HG02798 (cell line): ENCODE measurements around the gene PHLDB1.
"Not testable (repeated sequence)": the region's sequence is repeated elsewhere in the genome, so short reads cannot be mapped to it uniquely, and the experiment has no call there.

Experiments used
- ATAC-seq: cut with Tn5 transposase; IDR thresholded peaks from one replicate; pipeline ENCODE4 v1.9.1; 2021; ENCODE audit warnings: mild to moderate bottlenecking; ENCODE audit not compliant: unreplicated experiment, poor library complexity

The PHLDB1 gene

DNA sequence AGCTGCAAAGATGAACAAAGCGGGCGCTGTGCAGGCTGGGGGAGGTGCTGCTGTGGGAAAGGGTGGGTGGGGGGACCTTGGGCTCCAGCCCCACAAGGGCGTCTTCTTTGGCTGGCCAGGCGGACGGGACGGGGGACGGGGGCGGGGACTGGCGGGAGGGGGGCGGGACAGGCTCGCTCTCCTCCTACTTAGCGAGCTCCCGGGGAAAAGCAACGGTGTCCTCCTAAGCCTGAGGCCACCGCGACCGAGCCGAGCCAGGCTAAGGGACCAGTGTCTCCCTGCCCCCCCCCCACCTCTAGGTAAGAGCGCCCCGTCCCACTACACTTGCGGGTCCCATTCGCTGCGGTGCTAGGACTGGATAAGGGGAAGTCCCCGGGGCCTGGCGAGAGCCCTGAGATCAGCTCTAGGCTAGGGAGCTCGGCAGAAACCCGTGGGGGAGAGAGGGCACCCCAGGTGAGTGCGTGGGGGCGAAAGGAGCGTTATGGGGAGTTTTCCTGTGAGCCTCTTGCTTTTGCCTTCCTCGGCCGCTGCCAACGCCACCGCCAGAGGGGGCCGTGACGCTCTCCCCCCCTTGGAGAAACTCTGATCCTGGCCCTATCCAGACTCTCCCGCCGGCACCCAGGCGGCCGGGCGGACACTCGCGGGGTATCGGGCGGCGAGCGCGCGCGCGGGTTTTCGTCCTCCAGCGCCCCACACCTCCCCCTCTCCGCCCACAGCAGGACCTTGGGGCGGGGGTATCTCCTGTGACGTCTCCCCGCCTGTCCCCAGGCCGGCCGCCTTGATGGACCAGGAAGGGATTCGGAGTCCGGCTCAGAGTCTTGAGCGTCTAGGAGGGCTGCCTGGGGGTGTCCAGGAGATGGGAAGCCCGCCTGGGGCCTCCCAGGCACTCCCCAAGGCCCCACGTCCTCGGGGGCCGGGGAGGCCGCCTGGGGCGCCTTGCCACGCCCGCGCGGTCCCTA, at the start of gene PHLDB1:
TSS of gene PHLDB1 (plus strand) at position 215 of the 959 bp plus-strand sequence. CDS start 6,222 bp downstream, outside the sequence.
- peak; percentile 19 for ATAC-seq

DNA sequence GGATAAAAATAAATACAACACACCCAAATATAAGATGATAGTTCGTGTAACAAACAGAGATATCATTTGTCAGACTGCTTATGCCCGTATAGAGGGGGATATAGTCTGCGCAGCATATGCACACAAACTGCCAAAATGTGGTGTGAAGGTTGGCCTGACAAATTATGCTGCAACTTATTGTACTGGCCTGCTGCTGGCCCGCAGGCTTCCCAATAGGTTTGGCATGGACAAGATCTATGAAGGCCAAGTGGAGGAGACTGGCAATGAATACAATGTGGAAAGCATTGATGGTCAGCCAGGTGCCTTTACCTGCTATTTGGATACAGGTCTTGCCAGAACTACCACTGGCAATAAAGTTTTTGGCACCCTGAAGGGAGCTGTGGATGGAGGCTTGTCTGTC, 46.6 kb upstream of the PHLDB1 start:
- no peak for ATAC-seq

DNA sequence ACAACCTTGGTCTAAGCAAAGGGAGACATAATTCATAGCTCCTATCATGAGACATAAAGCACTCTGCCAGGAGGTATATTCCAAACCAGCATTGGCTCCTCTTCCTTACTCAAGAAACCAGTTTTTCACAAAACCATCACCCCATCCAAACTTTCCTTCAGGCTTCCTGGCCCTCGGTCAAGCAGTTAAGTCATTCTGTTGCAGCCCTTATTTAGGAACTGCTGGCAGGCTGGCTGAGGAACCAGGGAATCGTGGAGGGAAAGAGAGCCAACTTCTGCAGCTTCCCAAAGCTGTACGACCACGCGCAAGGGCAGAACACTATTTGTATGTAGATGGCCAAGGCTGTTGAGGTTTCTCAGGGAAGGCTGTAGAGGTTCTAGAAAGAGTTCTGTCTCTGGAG, 42.4 kb upstream of the PHLDB1 start:
- no peak for ATAC-seq

DNA sequence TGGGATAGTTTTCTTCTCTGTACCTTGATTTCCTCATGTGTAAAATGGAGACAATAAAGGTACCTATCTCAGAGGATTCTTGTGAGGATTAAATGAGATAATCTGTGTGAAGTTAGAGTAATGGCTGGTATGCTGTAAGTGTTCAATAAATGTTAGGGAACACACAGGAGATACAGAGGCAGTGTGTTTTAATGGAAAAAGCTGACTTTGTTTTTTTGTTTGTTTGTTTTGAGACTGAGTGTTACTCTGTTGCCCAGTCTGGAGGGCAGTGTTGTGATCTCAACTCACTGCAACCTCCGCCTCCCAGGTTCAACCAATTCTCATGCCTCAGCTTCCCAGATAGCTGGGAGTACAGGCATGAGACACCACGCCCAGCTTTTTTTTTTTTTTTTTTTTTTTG, 37.7 kb upstream of the PHLDB1 start:
- no peak for ATAC-seq

DNA sequence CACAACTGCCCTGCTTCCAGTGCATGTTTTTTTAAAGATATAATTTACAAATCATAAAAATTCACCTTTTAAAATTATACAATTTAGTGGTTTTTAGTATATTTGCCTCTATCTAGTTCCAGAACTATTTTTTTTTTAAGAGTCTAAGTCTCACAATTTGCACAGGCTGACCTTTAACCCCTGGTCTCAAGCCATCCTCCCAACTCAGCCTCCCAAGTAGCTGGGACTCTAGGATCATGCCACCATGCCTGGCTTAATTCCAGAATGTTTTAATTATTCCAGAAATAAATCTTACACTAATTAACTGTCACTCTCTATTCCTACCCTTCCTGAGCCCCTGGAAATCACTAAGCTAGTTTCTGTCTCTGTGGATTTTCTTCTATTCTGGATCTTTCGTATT, 36.6 kb upstream of the PHLDB1 start:
- no peak for ATAC-seq

DNA sequence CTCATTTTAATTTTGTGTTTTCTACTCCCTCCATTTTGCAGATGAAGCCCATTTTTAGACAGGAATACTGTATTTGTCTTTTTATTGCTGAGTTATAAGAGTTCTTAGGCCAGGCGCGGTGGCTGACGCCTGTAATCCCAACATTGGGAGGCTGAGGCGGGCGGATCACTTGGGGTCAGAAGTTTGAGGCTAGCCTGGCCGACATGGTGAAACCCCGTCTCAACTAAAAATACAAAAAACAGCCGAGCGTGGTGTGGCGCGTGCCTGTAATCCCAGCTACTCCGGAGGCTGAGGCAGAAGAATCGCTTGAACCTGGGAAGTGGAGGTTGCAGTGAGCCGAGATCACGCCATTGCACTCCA, 35.7 kb upstream of the PHLDB1 start:
- ATAC-seq, result not testable (repeated sequence)

DNA sequence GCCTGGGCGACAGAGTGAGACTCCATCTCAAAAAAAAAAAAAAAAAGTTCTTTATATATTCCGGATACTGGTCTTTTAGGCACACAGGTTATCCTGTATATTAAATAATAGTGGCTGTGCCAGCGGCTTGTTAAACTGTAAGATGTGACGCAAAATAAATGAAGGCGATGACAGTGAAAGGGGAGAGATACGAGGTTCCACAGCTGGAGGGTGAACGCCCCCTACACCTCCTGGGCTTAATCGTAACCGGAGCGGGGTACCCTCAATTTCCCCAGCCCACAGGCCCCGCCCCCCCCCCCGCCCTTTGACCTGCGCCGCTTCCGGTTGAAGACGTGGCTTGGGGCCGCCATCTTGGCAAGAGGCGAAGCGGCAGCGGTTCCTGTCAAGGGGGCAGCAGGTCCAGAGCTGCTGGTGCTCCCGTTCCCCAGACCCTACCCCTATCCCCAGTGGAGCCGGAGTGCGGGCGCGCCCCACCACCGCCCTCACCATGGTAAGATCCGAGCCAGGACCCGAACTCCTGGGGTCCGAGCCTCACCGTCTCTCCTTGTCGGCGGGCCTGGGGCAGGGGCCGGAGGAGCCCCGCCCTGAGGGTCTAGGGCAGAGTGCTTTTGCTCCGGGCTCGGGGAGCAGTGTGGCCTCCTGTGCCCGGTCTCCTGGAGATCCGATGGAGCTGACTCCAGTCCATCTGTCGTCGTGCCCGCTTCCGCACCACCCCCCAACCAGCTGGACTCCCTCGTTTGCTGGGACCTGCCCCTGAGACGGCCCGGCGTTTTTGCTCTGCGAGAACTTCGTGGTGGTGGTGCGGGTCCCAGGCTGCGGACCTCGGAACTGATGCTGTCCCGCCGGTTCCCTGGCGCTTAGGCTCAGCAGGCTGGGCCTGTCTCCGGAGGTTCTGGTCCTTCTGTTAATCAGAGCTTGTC, 35.1 kb upstream of the PHLDB1 start, which contains the start of gene ARCN1:
TSS of gene ARCN1 (plus strand) at position 349 of the 920 bp plus-strand sequence. CDS start at position 488, 139 bp downstream.
- peak; percentile 77 for ATAC-seq

DNA sequence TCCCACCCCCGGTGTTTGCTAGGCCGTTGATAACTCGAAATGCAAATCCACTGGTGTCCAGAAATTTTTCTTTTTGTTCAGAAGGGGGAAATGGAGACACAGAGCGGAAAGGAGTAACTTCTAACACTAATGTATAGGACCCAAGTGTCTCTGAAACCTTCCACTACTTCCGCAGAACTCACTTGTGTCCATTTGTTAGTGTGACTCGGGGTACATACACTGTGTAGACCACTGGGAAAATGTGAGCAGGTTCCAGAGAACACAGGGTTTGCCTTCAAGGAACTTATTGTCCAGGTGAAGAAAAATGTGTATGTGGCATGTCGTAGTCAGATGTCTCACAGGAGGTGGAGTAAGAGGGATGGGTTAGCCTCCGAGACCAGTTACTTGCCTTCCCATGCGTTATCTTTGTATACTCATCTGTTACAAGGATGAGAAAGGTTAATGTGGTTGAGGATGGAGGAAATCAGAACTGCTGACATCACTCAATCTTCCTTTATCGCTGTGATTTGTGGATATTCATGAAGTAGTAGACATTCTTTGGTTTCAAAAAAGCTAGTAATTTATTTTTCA, 34.3 kb upstream of the PHLDB1 start:
- peak; percentile 31 for ATAC-seq

DNA sequence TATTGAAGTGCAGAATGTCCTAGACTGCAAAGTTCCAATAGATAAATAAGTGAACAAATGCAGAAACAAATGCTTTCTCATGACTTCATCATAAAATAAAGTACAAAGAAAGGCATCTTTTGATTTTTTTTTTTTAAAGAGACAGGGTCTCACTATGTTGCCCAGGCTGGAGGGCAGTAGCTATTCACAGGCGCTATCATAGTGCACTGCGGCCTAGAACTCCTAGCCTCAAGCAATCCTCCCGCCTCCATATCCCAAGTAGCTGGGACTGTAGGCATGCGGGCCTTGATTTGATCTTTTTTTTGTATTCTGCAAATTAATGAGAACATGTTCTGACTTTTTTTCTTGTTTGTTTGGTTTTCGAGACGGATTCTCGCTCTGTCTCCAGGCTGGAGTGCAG, 32.8 kb upstream of the PHLDB1 start:
- no peak for ATAC-seq

DNA sequence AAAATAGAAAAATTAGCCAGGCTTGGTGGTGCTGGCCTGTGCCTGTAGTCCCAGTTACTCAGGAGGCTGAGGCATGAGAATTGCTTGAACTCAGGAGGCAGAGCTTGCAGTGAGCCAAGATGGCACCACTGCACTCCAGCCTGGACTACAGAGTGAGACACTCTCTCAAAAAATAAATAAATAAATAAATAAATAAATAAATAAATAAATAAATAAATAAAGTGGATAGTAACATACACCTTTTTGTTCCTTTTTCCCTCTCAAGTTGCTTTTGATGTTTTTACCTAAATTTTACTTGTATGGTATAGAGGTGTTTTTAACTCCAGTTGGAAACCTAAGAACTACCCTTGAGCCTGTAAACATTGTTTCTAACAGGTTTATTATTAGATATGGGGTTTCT, 29.4 kb upstream of the PHLDB1 start:
- not testable (repeated sequence) for ATAC-seq

DNA sequence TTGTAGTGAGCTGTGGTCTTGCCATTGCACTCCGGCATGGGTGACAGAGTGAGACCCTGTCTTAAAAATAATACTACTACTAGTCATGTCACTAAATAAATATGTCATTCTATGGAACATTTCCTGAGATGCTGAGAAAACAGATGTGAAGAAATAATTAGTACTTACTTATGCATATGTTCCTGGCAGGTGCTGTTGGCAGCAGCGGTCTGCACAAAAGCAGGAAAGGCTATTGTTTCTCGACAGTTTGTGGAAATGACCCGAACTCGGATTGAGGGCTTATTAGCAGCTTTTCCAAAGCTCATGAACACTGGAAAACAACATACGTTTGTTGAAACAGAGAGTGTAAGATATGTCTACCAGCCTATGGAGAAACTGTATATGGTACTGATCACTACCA, 26.4 kb upstream of the PHLDB1 start:
- ATAC-seq, result no peak

DNA sequence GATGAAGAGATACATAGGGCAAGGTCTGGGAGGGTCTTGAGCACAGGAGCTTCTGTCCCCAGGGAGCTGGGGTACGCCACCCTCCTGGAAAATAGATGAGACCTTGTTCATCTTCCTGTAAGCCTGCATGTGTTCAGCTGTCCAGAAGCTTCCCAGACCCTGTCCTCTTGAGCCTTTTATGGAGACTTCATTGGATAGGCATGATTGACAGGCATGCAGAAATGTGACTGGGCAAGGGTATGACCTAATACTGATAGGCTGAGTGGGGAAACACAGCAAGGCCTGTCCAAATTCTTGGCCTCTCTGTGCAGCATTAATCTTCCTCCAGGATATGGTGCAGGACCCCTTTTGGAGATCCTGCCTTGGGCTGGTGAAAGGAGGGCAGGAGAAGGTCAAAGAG, 19.5 kb upstream of the PHLDB1 start:
- ATAC-seq, result no peak

DNA sequence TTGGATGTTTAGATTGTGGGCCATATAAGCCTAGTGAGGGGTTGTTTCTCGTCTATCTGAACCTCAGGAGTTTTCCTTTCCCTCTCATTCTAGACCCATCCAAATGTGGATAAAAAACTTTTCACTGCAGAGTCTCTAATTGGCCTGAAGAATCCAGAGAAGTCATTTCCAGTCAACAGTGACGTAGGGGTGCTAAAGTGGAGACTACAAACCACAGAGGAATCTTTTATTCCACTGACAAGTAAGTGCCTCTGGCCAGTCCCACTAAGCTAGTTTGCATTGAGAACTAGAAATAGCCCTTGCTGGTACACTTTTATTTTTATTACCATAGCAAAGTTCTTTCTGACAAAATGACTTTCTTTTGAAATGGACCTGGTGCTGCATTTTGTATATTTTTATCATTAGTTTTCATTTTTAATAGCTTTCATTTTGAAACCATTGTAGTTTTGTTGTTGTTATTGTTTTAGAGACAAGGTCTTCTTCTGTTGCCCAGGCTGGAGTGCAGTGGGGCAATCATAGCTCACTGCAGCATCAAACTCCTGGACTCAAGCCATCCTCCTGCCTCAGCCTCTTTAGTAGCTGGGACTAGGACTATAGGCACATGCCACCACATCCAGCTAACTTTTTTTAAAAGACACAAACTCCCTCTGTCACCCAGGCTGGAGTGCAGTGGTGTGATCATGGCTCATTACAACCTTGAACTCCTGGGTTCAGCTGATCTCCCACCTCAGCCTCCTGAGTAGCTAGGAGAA, 14.6 kb upstream of the PHLDB1 start:
- no peak for ATAC-seq

DNA sequence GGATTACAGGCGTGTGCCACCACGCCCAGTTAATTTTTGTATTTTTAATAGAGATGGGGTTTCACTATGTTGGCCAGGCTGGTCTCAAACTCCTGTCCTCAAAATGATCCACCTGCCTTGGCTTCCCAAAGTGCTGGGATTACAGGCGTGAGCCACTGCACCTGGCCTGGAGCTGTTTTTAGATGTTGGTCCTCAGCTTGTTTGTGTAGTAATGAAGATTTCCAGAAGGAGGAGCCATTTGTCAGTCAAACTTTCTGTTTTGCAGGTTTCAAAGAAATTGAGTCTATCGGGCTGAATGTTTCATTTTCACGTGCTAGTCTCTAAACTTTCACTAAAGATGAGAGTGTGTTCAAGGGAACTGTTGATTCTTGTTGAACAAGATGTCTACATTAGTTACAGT, 12.4 kb upstream of the PHLDB1 start:
- not testable (repeated sequence) for ATAC-seq

DNA sequence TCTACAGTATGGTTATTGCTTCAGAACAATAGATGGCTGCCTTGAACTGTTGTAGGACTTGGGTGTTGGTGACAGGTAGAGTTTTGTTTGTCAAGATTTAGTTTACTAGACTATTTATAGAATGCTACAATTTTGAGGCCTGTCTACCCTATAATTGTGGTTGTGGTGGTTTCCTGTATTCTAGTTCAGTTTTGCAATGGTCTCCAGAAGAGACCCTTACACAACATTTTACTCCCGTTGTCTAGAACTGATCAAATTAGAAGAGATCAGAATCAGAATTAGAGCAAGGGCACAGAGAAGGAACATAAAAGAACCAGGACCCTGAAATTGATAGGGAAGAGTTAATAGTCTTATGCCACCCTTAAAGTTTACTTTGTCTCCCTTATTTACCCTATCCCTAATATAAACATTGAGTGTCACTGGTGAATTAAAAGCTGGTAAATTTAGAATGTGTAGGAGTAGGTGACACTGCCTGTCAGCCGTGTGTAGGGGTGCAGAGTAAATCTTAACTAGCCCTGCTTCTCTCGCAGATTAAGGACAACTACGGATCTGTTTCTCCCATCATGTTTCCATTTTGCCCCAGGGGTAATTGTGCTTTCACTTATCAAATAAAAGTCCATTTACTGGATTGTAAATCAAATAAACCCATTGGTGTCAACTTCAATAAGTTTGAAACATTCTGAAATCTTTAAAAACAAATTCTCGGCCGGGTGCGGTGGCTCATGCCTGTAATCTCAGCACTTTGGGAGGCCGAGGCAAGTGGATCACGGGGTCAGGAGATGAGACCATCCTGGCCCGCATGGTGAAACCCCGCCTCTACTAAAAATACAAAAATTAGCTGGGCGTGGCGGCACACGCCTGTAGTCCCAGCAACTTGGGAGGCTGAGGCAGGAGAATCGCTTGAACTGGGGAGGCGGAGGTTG, 10.9 kb upstream of the PHLDB1 start:
- ATAC-seq, result no peak

DNA sequence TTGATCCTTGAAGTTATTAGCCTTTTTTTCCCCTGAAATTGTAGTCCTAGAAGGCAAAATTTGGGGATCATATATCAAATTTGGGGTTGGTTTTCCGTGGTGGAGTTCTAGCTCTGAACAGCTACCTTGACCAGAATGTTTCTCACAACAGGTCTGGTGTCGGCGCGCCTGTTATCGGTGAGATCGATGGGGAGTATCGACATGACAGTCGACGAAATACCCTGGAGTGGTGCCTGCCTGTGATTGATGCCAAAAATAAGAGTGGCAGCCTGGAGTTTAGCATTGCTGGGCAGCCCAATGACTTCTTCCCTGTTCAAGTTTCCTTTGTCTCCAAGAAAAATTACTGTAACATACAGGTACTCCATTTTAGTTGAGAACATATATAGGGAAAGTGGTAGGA, 9.9 kb upstream of the PHLDB1 start:
- ATAC-seq, result no peak

DNA sequence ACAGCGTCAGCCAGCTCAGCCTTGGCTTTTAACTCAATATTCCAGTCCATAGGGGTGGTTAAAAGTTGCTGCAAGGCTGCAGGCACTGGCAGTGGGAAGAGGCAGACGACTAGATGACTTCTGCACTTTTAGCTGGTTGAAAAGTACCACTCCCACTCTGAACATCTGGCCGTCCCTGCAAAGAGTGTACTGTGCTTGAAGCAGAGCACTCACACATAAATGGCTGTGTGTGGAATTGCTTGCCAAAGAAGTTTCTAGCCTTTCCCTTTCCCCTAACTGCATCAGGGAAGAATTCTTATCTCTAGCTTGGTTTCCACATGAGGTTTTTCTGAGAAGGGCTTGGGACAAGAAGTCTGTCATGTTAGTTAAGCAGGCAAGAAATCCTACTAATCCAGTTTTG, 5.1 kb upstream of the PHLDB1 start:
- no peak for ATAC-seq

DNA sequence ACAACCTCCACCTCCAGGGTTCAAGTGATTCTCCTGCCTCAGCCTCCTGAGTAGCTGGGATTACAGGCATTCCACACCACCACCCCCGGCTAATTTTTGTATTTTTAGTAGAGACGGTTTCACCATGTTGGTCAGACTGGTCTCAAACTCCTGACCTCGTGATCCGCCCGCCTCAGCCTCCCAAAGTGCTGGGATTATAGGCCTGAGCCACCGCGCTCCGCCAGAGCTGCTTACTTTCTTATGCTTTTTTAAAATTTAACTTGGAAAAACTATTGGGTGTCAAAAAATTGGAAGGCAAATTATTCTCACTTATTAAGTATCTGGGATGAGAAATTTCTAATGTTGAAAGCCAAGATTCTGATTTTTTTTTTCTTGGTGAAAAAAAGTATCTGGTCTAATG, 3.7 kb upstream of the PHLDB1 start:
- ATAC-seq, result not testable (repeated sequence)

DNA sequence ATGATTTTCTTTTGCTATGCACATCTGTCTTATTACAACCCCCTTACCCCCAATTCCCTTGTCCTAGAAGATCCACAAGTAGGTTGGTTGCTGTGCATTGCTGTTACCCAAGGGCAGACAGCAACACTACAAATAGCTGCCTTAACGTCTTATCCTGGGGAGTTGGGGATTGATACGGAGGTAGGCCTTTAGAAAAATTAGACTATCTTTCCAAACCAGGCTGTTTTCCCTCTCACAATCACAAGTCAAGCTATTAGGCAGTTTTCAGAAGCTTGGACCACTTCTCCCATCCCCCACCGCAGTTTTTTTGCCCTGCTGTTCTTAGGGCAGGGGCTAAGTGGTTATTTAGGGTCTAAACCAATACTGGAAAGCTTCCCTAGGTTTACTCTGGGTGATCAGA, 2.8 kb upstream of the PHLDB1 start:
- ATAC-seq, result no peak
